K562 (cell line): ENCODE data around the gene ZBTB7A. TPM values are rescaled to one million over a fixed set of nuclear protein-coding genes. Genes with fewer than 3 reads are reported as not detected.

Source experiments
- ATAC-seq: fragments of 200-7000 bp; cut with Tn5 transposase; 3 replicates; pipeline ENCODE4 v1.9.1; 2020; ENCODE audit warnings: moderate library complexity
- BruUV-seq: library from RNA; stranded (reverse); fragments of 400-500 nt; replicated peaks from 2 replicates; lab custom pipeline; 2021; lab: Mats Ljungman, UMichigan
- CTCF ChIA-PET: fragments of 300-600 bp; formaldehyde crosslinking; extraction: SDS; loops from one replicate; lab custom pipeline; 2021; ENCODE audit warnings: low intra/inter-chr PET ratio; lab: Yijun Ruan, JAX
- POLR2A ChIA-PET: fragments of 300-600, 350-650 bp; sonication (Branson Sonifier 250); formaldehyde crosslinking; extraction: SDS; loops from one replicate; lab custom pipeline; 2021; ENCODE audit warnings: antibody characterized with exemption, inconsistent platforms; lab: Yijun Ruan, JAX
- DNase-seq, 4 experiments: peaks; one replicate each; pipeline versions ENCODE4 v3.0.0 to v3.0.0-alpha.2; 2011 to 2018; ENCODE audit warnings: low spot score in 3 of 4, mixed read lengths in 3 of 4; ENCODE audit errors: extremely low read depth in 1 of 4
- FAIRE-seq: peaks from 2 replicates; lab custom pipeline; 2011; peaks lifted over from hg19 to GRCh38; lab: Jason Lieb, UNC
- H2AFZ ChIP-seq: 2 replicates; pipeline ENCODE4 v1.6.0; 2011; ENCODE audit warnings: low read depth, low read length, control low read depth, inconsistent platforms
- H3K27ac ChIP-seq: fragments of 200-600 bp; 3 replicates; pipeline ENCODE4 v1.8.0; 2011; ENCODE audit warnings: low read depth, mild to moderate bottlenecking, control low read depth, inconsistent platforms, low read length, moderate library complexity, mixed read lengths; ENCODE audit errors: extremely low read depth
- H3K27me3 ChIP-seq, 2 experiments: fragments of 300-600 bp in 1 of 2; 2 replicates in 1 of 2; 3 replicates in 1 of 2; pipeline versions ENCODE4 v1.6.0 to v1.8.0; 2011; ENCODE audit warnings: inconsistent platforms in 2 of 2, low read length in 2 of 2, mild to moderate bottlenecking in 1 of 2, mixed read lengths in 1 of 2, moderate library complexity in 1 of 2; ENCODE audit not compliant: control insufficient read depth in 2 of 2, insufficient read depth in 2 of 2
- H3K36me3 ChIP-seq: fragments of 300-600 bp; 3 replicates; pipeline ENCODE4 v1.8.0; 2011; ENCODE audit warnings: mild to moderate bottlenecking, low read length, inconsistent platforms; ENCODE audit not compliant: control insufficient read depth, insufficient read depth
- H3K4me1 ChIP-seq, 2 experiments: fragments of 200-600 bp in 1 of 2; replicated peaks in 1 of 2; 2 replicates in 1 of 2; 3 replicates in 1 of 2; pipeline versions ENCODE4 v1.5.1 to v1.8.0; 2011; ENCODE audit warnings: inconsistent platforms in 2 of 2, low read length in 2 of 2, mild to moderate bottlenecking in 1 of 2, mixed read lengths in 1 of 2, moderate library complexity in 1 of 2; ENCODE audit not compliant: control insufficient read depth in 2 of 2, insufficient read depth in 2 of 2
- H3K4me2 ChIP-seq: 2 replicates; pipeline ENCODE4 v1.6.1; 2011; ENCODE audit warnings: low read length, control low read depth, inconsistent platforms, mixed read lengths; ENCODE audit not compliant: insufficient read depth
- H3K4me3 ChIP-seq: fragments of 200-600 bp; sonication (generic), shearing (Covaris generic); 2 replicates; pipeline ENCODE4 v1.5.1; 2016; ENCODE audit warnings: control low read depth, inconsistent platforms
- H3K79me2 ChIP-seq: fragments of 200-600 bp; 3 replicates; pipeline ENCODE4 v1.8.0; 2011; ENCODE audit warnings: low read length, inconsistent platforms; ENCODE audit not compliant: control insufficient read depth, insufficient read depth
- H3K9ac ChIP-seq, 2 experiments: 2 replicates each; pipeline versions ENCODE4 v1.6.0 to v1.6.1; 2011; ENCODE audit warnings: low read depth in 2 of 2, low read length in 2 of 2, control low read depth in 1 of 2, inconsistent platforms in 1 of 2, mild to moderate bottlenecking in 1 of 2, mixed read lengths in 1 of 2; ENCODE audit not compliant: insufficient read depth in 1 of 2
- H3K9me1 ChIP-seq: one replicate; pipeline ENCODE4 v1.6.0; 2011; ENCODE audit warnings: inconsistent platforms, mild to moderate bottlenecking, low read length, moderate library complexity; ENCODE audit not compliant: control insufficient read depth, insufficient read depth
- H3K9me3 ChIP-seq: replicated peaks from 2 replicates; pipeline ENCODE4 v1.5.1; 2011; ENCODE audit warnings: low read depth, low read length, inconsistent platforms; ENCODE audit not compliant: control insufficient read depth, insufficient read depth
- H4K20me1 ChIP-seq: replicated peaks from 2 replicates; pipeline ENCODE4 v1.6.1; 2011; ENCODE audit warnings: low read length, inconsistent platforms, mixed read lengths; ENCODE audit not compliant: control insufficient read depth, insufficient read depth
- ZNF121 ChIP-seq: sonication (generic); formaldehyde crosslinking; conservative IDR thresholded peaks from 2 replicates; pipeline ENCODE4 v1.8.0; 2022; ENCODE audit warnings: missing genetic modification reagents
- ZNF644 ChIP-seq: fragments of 200-800 bp; sonication (Bioruptor generic); IDR thresholded peaks from 2 replicates; pipeline ENCODE4 v1.6.1; 2016; ENCODE audit warnings: low read depth, missing genetic modification characterization, missing compliant biosample characterization
- ZNF77 ChIP-seq: fragments of 250-450 bp; sonication (Bioruptor Pico); IDR thresholded peaks from 2 replicates; pipeline ENCODE4 v1.5.0; 2020
- WGBS: fragments of 100-300 bp; shearing (Covaris generic); methylation state at CpG from one replicate; pipeline ENCODE4 v1.1.6; 2016; ENCODE audit warnings: low coverage, mixed read lengths; ENCODE audit not compliant: insufficient coverage; ENCODE audit errors: missing lambda C conversion rate; 5-methylcytosine and 5-hydroxymethylcytosine counted together
- in situ Hi-C: fragments of 300-500 bp; cut with MboI; formaldehyde crosslinking; loops from 4 replicates; pipeline ENCODE4 v1.15.0; 2018; ENCODE audit warnings: inconsistent platforms, mixed read lengths
- intact Hi-C: fragments of 100-400 bp; cut with micrococcal nuclease; formaldehyde crosslinking; loops from 2 replicates; pipeline ENCODE4 v1.14.2; 2022
- polyA plus RNA-seq, 8 experiments: library from polyadenylated mRNA; depleted of rRNA in 4 of 8; stranded (reverse) in 5 of 8; unstranded in 3 of 8; fragments of >200 nt; fragmentation: Nextera tagmentation in 2 of 8; fragmentation: Illumina TruSeq in 1 of 8; extraction: Ambion mirVana in 2 of 8; extraction: Trizol in 1 of 8; gene quantifications; 2 replicates each; pipeline versions ENCODE4 v1.2.1 to v1.2.3, GENCODE V29; 2011 to 2014; ENCODE audit warnings: inconsistent platforms in 1 of 8, missing spikeins in 1 of 8
- total RNA-seq, 7 experiments: library from RNA; depleted of rRNA in 6 of 7; stranded (reverse); fragments of >200 nt in 6 of 7; fragmentation: Illumina TruSeq in 2 of 7; extraction: Trizol in 2 of 7; gene quantifications; 2 replicates each; pipeline versions ENCODE4 v1.2.1 to v1.2.3, GENCODE V29; 2011 to 2021; ENCODE audit warnings: low replicate concordance in 1 of 7
- TF ChIP-seq, protein P1 (sequence below), 2 experiments: fragments of 200-800 bp in 1 of 2; sonication (Bioruptor generic) in 1 of 2; sonication (generic) in 1 of 2; formaldehyde crosslinking in 1 of 2; IDR thresholded peaks in 1 of 2; conservative IDR thresholded peaks in 1 of 2; 2 replicates each; pipeline versions ENCODE4 v1.5.0 to v1.6.1; 2016 to 2020; ENCODE audit warnings: missing compliant biosample characterization in 1 of 2, missing genetic modification characterization in 1 of 2, missing genetic modification reagents in 1 of 2

The ZBTB7A gene
- total and polyA plus RNA-seq, 9 of the 15 experiments (the other 6 are each of a cell fraction or from before 2014, with no cell fraction given) = 0.11 to 34.0 (median 4.6) TPM

DNA sequence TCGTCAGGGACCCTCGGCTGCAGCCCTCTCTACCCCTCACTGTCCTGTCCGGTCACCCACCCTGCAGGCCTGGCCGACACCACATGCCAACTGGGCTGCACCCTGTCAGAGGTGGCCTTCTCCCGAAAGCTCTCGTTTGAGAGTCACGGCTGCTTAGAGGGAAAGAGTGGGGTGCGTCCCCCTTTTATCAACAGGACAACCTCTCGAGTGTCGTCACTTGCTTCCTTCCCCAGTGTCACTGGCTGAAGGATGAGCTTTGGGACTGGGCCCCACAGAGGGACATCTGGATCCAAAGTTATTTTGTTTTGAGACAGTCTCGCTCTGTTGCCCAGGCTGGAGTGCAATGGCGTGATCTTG, 28.8 kb upstream of the ZBTB7A start:
- ATAC-seq (no peak), DNase-seq (no peak), FAIRE-seq (no peak)
- H3K27ac ChIP-seq = no peak overlapping the region
- in situ Hi-C loops (no loop called here), intact Hi-C loops (no loop called here)
- no TSS peak for BruUV-seq
- ChIA-PET POLR2A (interaction anchor here (0.7 kb wide), 2 partner anchors 11 to 37 kb away, joined by 3 read pairs; no protein-coding TSS in a partner anchor), CTCF (no interaction called here)
- no peaks in the 10 kb centered on the region for H4K20me1 ChIP-seq
- H3K9me1 ChIP-seq = no peaks in the 10 kb centered on the region
- 95% methylated on average over 12 of the region's 12 CpGs for WGBS
- H3K9me3 ChIP-seq = no peaks in the 10 kb centered on the region
- TF ChIP-seq, protein P1, sequence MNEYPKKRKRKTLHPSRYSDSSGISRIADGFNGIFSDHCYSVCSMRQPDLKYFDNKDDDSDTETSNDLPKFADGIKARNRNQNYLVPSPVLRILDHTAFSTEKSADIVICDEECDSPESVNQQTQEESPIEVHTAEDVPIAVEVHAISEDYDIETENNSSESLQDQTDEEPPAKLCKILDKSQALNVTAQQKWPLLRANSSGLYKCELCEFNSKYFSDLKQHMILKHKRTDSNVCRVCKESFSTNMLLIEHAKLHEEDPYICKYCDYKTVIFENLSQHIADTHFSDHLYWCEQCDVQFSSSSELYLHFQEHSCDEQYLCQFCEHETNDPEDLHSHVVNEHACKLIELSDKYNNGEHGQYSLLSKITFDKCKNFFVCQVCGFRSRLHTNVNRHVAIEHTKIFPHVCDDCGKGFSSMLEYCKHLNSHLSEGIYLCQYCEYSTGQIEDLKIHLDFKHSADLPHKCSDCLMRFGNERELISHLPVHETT (CRISPR knock-in tag; conservative IDR thresholded peaks at IDR 0.05 in 1 of 2, IDR thresholded peaks at IDR 0.05 in 1 of 2) = no peak
- no peak for TF ChIP-seq ZNF121
- no peak for TF ChIP-seq ZNF644 (tag)
- no peak for TF ChIP-seq ZNF77 (CRISPR knock-in tag)
- no peak overlapping the region; a peak in 1 of 4 replicates for H3K9ac ChIP-seq
- peaks cover 68% of the 10 kb centered on the region; the same call in 2 of the 3 replicates for H3K36me3 ChIP-seq
- H3K79me2 ChIP-seq = no peaks in the 10 kb centered on the region
- H3K27me3 ChIP-seq = no peaks in the 10 kb centered on the region
- no peak overlapping the region for H3K4me3 ChIP-seq
- H2AFZ ChIP-seq = no peak overlapping the region
- peaks cover 0 to 26% of the 10 kb centered on the region in 2 experiments; a peak in 2 of 5 replicates for H3K4me1 ChIP-seq
- no peak overlapping the region for H3K4me2 ChIP-seq
